GM21529 (cell line): Measurements from ENCODE around the gene LGALS3.
A peak's percentile ranks its signal among the peaks of the same experiment; 100 is the strongest.
"Not testable (repeated sequence)": the region's sequence is repeated elsewhere in the genome, so short reads cannot be mapped to it uniquely, and the experiment has no call there.

Experiments
- ATAC-seq: cut with Tn5 transposase; IDR thresholded peaks from one replicate; pipeline ENCODE4 v1.9.1; 2021; ENCODE audit not compliant: unreplicated experiment

LGALS3 gene

DNA sequence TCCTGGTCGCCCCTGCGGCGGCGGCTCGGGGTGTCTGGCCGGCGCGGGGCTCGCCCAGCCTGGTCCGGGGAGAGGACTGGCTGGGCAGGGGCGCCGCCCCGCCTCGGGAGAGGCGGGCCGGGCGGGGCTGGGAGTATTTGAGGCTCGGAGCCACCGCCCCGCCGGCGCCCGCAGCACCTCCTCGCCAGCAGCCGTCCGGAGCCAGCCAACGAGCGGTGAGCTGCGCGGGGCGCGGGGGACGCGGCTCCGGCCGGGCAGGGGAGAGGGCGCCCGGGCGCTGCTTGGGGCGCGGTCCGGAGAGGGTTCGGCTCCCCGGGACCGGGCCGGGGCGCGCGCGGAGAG is at the start of gene LGALS3:
Gene LGALS3 (plus strand): TSS at position 167 of the 342 bp plus-strand sequence. CDS start 8,122 bp downstream, outside the sequence.
- peak; percentile 67 for ATAC-seq

DNA sequence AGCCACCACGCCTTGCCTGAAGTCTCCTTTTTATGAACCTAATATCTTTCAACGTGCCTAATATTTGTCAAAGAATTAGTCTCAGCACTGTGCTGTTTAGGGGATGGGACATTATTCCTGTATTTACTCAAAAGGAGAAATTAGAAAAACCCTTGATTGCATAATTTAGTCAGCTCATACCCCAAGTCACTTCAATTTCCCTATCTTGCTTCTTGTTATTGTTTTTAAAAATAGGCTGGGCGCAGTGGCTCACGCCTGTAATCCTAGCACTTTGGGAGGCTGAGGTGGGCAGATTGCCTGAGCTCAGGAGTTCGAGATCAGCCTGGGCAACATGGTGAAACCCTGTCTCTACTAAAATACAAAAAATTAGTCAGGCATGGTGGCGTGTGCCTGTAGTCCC is 49.1 kb upstream of the LGALS3 start:
- not testable (repeated sequence) for ATAC-seq

DNA sequence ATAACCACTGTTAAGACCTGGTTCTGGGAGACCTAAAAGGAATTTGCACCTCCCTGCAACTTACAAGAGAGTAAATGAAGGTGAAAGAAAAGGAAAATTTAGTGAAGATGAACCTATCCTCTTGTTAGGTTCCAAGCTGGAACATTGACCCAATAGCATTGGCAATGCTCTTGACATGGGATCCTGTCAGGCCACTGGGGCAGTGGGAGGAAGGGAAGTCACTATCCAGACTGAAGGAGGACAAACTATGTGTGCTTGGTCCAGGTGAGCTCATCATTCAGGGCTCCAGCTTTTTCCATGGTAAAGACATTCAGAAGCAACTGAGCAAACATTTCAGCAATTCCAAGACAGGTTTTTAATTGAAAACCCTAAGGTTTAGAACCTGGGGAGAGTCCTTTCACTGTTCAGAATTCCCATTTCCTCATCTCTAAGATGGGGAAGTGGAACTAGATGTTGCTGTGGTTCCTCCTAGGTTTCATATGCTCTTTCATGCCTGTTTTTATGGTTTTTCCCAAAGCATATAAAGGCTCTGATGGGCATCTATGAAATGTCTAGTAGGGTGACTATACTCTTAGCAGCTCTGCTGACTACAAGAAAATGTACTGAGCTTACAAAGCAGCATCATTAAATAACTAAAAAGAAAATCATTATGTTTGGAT is 44.5 kb upstream of the LGALS3 start:
- ATAC-seq: no peak

DNA sequence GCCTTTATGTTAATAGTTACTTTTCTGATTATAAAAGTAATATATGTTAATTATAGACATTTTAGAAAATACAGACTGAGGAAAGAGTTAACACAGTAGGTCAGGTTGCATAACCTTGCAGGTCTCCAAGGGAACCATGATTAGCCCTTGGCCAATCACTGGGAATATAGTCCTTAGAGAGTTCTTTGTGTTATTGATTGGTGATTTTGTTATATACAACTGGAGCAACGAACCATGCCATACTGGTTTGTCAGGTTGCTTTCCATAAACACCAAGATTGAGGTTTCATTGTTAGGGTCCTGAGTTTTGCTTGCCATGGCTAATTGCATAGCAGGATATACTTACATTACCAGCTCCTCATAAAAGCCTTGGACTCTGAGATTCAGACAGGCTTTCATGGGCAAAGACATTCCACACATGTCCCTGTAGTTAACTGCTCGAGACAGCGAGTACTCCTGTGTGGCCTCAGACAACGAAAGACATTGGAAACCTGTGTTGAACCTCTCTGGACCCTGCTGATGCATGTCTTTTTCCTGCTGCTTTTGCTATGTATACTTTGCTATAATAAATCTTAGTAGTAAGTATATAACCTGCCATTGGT is 43.9 kb upstream of the LGALS3 start:
- no peak for ATAC-seq

DNA sequence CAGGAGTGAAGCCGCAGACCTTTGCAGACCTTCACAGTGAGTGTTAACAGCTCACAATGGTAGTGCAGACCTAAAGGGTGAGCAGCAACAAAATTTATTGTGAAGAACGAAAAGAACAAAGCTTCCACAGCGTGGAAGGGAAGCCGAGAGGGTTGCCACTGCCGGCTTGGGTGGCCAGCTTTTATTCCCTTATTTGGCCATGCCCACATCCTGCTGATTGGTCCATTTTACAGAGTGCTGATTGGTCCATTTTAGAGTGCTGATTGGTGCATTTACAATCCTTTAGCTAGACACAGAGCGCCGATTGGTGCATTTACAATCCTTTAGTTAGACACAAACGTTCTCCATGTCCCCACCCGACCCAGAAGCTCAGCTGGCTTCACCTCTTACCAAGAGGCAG is 42.1 kb upstream of the LGALS3 start:
- ATAC-seq: no peak

DNA sequence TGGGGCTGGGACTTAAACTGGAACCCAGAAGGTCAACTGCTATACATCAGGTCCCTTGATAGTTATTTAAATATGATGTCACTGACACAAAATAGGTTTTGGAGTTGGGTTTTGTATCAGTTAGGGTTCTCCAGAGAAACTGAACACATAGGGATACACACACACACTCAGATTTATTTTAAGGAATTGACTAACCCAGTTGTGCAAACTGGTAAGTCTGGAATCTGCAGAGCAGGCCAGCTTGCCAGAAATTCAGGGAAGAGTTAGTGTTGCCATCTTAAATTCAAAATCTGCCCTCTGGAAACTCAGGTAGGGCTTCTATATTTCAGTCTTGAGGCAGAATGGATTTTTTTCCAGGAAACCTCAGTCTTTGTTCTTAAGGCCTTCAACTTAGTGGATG is 40.7 kb upstream of the LGALS3 start:
- ATAC-seq: no peak

DNA sequence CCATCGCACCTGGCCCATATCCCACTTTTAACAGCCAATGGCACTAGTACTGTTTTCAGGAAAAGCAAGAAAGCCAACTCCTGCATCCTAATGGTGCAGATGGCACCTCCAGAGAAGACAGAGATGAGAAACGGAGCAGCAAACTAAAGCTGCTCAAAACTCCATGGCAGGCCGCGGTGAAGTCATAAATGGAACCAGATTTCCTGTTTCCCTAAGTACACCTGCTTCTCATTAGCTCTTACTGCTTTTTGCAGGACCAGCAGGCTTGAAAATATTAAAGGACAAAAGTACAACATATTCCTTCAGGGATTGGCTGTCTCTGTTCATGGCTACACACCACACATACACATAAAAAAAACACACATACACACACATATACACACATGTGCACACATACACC is 36.7 kb upstream of the LGALS3 start:
- no peak for ATAC-seq

DNA sequence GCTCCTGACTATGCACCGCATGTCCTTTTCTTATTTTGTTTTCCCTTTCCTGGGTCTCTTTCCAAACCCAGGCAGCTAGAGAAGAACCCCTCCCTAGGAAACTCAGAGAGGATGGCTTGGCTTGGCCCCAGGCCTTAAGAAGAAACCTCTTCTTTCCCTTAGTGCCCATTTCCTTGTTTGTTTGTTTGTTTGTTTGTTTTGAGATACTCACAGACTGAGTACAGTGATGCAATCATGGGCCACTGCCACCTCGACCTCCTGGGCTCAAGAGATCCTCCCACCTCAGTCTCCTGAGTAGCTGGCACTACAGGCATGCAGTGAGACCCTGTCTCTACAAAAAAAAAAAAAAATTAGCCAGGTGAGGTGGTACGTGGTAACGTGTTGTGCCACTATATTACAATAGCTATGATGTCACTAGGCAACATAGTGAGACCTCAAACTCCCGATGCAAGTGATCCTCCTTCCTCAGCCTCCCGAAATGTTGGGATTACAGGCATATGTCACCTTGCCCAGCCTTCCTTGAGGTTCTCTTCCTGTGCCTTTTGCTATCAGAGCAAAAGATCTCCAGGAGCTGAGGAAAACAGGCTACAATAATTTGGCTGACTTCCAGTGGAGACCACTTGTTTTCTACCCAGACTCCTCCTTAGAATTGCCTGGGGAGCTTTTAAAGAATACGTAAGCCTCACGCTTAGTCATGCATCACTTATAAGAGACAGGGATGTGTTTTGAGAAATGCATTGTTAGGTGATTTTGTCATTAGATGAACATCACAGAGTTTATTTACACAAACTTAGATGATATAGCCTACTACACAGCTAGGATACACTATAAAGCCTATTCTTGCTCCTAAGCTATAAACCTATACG is 34.5 kb upstream of the LGALS3 start:
- no peak for ATAC-seq

DNA sequence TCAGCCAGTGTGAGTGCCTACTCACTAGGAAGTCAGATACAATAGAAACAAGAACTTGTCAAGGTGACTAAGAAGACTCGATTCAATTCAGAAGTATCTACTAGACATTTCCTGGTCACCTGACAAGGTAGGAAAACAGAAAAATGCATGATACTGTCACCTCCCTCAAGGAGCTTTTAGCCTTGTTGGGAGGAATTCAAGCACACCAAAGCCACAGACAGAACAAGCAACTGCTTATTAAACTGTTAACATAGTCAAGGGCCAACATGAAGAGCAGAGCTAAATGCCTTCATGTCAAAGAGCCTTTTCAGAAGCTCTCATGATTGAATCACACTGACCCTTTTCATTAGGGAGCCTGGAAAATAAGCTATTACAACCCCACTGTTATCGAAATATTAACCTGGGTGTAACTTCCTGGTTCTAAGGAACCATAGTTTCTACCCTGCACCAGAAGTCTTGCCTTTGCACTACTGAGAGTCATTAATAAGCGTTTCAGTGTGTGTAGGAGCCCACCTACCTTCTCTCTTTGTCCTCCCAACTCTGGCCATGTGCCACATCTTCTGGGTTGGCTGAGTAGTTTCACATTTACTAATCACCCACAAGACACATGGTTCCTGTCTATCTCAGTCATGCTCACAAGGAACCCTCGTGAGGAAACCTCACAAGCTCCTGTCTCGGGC is 31.0 kb upstream of the LGALS3 start:
- ATAC-seq: peak; percentile 62

DNA sequence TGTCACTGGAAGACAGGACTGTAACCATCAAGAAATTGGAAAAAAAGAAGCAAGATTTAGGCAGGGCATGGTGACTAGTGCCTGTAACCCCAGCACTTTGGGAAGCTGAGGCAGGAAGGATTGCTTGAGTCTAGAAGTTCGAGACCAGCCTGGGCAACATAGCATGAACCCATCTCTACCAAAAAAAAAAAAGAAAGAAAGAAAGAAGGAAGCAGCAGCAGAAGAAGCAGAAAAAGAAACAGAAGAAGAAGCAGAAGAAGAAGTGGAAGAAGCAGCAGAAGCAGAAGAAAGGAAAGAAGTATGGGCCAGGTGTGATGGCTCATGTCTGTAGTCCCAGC is 30.5 kb upstream of the LGALS3 start:
- no peak for ATAC-seq

DNA sequence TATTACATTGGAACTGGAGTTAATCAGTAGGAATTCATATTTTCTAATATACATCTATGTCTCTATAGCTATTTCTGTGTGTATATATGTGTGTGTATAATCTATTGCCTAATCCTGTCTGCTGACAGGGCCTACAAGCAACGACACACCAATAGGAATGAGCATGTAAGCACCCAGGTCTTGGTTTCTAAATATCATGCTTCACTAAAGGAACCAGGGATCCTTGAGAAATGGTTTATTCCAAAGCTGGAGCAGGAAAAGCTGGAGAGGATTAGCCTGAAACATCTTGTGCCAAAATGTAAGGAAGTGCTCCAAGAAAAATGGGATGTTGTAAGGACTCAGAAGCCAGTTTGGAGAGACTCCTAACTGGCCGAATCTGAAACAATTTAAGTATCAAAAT is 29.3 kb upstream of the LGALS3 start:
- no peak for ATAC-seq

DNA sequence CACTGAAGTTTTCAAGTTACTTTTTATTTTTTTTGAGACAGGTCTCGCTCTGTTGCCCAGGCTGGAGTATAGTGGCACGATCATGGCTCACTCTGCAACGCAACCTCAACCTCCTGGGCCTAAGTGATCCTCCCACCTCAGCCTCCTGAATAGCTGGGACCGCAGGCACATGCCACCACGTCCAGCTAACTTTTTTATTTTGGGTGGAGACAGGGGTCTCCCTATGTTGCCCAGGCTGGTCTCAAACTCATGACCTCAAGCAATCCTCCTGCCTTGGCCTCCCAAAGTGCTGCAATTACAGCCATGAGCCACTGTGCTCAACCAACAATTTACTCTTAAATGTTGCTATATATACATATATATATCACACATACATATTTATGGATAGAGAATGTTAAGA is 27.4 kb upstream of the LGALS3 start:
- ATAC-seq: no peak

DNA sequence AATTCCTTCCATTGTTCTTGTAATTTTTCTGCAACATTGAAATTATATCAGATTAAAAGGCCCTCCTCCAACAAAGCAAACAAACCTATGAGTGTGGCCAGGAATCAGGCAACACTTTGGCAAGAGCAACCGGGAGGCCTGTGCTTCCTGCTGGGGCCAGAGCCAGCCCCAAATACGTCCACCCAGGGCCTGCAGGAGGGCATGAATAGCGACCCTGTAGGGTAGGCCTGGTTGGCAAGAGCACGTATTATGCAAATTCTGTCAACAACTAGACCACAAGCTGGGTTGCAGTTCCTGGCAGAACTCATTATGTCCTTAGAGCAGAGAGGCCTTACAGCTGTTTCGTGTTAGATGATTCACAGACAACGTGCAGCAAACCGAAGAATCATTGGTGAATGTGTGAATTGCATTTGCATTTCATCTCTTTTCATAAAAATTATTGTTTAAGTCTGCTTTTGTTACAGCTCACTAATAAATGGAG is 26.9 kb upstream of the LGALS3 start:
- ATAC-seq: peak; percentile 59

DNA sequence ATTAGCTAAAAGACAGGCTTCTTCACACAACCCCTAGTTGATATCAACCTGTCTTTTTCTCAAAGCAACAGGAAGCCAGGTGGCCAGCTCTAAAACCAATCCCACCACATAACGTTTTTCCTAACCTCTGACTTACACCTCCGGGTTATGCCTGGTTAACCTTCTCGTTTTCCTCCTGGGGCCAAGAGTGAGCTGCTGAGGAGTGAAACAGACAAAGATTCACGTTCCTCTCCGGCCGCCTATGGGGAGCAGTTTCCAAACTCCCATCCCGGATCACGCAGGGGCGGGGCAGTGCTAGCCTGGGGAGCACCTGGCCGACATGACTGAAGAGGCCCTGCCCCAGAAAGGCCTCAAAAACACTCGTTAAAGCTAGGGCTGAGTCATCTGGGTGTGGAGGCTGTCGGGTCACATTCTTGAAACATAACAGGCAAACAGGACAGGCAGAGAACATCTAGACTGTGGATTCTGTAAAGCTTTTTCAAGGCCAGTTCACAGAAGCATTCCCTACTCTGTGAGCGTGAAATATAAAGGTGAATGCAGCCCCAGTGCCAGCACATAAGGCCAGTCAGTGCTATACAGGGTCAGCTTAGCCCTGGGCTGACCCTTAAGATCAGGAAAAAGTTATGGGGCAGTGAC is 25.9 kb upstream of the LGALS3 start:
- peak; percentile 48 for ATAC-seq

DNA sequence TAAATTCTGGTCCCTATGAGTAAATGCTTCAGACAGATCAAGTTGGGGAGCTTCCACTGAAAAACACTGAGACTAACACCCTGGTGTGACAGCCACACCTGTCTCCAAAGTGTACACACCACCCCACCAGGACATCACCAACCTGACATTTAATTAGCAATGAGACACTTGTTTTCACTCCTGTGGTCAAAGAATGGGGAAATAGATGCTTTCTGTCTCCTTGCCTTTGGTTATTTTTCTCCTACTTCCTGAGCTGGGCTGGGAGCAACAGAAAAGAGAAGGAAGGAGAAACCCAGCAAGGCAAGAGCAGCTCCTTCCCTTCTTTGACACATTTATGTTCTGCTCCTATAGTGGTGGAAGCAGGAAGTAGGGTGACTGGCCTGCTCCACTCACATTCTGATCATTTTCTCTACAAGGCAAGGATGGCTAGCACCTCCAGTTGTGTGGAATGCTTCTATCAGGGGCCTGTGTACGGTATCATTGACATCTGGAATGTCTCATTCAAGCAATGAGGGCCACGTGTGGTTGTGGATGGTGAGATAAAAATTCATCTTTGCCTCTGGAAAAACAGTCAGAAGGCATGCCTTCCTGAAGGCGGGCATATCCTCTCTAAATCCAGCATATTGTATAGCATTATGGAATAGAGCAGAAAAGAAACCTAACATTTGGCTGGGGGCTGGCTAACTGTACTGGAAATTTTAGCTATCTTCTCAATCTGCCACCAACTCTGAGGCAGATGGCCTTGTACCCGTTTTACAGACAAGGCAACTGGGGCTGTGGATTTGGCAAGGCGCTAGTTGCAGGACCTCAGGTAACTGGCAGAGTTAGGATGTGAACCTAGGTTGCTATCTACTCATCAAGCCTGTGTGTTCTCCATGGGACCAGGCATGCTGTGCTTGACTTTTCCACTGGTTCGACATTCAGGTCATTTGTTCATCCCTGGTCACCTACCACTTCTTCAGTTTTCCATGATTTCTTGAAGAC is 24.8 kb upstream of the LGALS3 start:
- no peak for ATAC-seq

DNA sequence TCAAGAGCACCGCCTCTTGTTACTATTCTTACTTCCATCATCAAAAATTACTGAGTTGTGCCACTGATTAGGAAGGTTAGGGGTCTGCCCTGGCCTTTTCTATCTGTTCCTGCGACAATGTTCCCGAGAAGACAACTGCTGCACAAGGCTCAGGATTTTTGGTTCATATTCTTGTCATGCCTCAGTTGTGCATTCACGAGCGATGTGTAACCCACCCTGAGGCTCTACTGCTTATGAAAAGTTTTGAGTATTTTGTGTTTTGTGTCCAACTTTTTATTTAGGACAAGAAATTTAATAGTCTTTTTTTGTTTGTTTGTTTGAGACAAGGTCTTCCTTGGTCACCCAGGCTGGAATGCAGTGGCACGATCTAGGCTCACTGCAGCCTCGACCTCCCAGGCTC is 23.1 kb upstream of the LGALS3 start:
- ATAC-seq: no peak

DNA sequence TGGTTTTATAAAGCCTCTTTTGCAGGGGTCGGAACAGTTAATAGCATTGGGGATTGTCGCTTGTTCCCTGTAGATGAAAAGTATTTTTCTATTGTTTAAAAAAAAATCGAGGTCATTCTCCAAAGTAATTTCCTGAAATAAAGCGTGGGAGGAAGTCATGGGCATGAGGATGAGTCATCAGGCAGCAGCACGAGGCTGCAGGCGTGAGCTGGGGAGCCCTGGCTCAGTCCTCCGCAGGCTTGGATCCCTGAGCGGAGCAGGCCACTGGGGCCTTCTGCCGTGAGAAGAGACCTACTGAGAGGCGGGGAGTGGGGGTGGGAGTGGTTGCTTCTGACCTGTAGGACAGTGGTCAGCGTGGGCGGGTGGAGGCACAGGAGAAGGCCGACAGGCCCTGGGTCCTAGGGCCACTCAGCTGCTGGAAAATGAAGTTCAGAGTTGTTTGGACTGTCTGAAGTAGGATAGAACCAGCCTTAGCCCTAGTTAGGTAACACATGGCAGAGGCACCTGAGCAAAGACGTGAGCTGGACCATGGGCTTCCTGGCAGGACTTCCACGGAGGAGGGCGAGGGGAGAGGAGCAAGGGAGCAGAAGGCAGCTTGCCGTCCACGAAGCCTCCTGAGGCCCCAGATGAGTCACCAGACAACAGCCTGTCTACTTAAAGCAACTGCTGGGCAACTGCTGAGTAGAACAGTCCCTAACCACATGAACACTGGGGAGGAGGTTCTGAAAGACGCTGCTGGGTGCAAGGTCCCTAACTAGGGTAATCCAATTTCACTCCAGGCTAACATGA is 21.1 kb upstream of the LGALS3 start:
- ATAC-seq: peak; percentile 64

DNA sequence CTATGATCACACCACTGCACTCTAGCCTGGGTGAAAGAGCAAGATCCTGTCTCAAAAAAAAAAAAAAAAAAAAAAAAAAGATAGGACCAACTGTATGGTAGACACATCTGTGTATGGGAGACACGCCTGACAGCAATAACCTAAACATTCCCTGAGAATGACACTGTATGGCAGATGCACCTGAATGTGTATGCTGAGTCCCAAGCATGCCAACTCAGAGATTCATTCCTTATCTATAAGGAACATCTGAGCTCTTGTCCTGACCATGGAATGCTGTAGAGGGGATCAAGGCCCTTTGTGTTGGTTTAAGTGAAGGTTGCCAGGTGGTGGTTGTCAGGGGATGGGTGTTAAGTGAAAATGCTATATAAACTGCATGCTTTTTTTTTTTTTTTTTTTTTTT is 19.2 kb upstream of the LGALS3 start:
- ATAC-seq: no peak

DNA sequence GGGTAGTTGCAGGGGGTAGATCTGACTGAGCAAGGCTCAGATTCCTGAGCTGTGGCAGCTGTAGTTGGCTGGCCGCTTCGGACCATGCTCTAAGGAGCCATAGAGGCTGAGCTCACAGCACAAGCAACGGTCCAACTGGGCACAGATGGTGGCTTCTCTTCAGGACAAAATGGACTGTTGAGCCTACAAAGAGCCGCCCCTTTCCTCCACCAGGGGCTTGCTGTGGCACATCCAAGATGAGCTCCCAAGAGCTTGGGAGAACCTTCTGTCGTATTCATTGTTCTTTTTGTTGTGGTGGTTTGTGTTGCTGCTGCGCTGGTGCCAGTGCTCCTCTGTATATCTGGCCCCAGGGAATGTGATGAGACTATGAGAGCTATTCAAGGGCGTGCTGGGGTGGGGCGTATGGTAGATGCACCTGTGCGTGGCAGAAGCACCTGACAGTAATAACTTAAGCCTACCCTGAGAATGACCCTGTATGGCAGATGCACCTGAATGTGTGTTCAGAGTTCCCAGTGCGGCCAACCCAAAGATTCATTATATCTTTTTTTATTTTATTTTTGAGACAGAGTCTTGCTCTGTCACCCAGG is 17.8 kb upstream of the LGALS3 start:
- ATAC-seq: no peak
